Stimulated activated CD8-positive, alpha-beta memory T cell treated with anti-CD3 and anti-CD28 coated beads, Interleukin-15, amount 100 ng/mL, for 24 hours (primary cell): ENCODE results near the gene RDH16.
"Not testable (repeated sequence)": the region's sequence is repeated elsewhere in the genome, so short reads cannot be mapped to it uniquely, and the experiment has no call there.

Experiments used
- DNase-seq: peaks from one replicate; pipeline ENCODE4 v3.0.0-alpha.2; 2020; ENCODE audit warnings: low read depth

RDH16 gene

GRCh38 chr12:56921346-56921745 is 36.1 kb downstream of the RDH16 start:
- DNase-seq, result no peak

DNA sequence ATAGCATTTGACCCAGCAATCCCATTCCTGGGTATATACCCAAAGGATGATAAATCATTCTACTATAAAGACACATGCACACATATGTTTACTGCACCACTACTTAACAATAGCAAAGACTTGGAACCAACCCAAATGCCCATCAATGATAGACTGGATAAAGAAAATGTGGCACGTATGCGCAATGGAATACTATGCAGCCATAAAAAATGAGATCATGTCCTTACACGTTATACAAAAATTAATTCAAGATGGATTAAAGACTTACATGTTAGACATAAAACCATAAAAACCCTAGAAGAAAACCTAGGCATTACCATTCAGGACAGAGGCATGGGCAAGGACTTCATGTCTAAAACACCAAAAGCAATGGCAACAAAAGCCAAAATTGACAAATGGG is 39.3 kb downstream of the RDH16 start:
- DNase-seq, result not testable (repeated sequence)

GRCh38 chr12:56916996-56917333 is 40.4 kb downstream of the RDH16 start:
- no peak for DNase-seq

- DNase-seq, result no peak
These were observed 41.0 kb downstream of the RDH16 start for GRCh38 chr12:56916296-56916995.

DNA sequence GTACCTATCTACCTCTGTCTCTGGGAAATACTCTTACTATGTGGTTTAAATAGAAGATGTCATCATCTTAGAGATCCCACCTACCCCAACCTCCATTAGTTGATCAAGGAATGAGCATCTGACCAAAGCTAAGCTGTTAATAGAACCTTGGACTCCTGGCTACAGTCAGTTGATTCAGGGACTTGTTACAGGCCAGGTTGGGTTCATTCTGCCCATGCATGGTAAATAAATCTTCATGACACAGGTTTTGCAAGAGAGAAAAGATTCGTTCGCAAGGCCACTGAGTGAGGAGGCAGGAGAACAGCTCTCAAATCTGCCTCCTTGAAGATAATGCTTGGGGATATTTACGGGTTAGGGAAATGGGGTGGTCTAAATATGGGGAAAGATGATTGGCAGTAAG is 42.7 kb downstream of the RDH16 start:
- no peak for DNase-seq

DNA sequence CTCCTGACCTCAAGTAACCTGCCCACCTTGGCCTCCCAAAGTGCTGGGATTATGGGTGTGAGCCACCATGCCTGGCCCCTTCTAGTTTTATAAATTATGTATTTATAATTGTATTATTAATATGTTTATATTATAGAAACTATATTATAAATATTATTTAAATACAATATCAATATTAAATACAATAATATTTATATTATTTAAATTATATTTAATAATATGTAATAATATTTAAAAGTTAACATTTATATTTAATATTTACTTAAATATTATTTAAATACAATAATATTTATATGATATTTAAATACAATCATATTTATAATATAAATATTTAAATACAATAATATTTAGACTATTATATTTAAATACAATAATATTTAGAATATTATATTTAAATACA is 43.2 kb downstream of the RDH16 start:
- no peak for DNase-seq

DNA sequence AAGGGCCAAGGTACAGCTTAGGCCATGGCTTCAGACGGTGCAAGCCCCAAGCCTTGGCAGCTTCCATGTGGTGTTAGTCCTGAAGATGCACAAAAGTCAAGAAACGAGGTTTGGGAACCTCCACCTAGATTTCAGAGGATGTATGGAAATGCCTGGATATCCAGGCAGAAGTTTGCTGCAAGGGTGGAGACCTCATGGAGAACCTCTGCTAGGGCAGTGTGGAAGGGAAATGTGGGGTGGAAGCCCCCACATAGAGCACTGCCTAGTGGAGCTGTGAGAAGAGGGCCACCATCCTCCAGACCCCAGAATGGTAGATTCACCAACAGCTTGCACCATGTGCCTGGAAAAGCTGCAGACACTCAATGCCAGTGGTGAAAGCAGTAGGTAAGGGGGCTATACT is 48.0 kb downstream of the RDH16 start:
- DNase-seq, result not testable (repeated sequence)

GRCh38 chr12:56908136-56908535 is 49.3 kb downstream of the RDH16 start:
- no peak for DNase-seq

DNA sequence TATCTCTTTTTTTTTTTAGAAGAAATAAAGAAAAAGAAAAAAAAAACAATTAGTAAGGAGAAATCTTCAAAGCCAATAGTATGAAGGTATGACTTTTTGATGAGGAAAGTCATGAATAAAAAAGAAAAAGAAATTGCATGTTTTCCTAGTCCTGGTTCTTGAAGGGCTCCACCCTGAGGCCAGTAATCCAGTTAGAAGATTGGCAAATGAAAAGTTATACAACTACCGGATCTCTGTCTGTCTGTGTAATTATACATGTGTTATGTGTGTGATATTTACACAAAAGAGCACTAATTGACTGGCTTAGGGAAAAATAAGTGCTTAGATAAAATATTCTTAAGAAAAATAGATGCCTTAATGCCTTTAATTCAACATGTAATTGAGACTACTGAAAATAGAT is 51.6 kb downstream of the RDH16 start:
- no peak for DNase-seq

- no peak for DNase-seq
These were observed 54.0 kb downstream of the RDH16 start for GRCh38 chr12:56903374-56903773.
